GM21390 (cell line): ENCODE measurements around the gene STAMBPL1.
A peak's percentile ranks its signal among the peaks of the same experiment; 100 is the strongest.
"Not testable (repeated sequence)": the region's sequence is repeated elsewhere in the genome, so short reads cannot be mapped to it uniquely, and the experiment has no call there.

Experiments used
- ATAC-seq: cut with Tn5 transposase; IDR thresholded peaks from one replicate; pipeline ENCODE4 v1.9.1; 2021; ENCODE audit not compliant: unreplicated experiment

STAMBPL1 gene

GRCh38 chr10:88854684-88855083, 25.4 kb upstream of the STAMBPL1 start:
- ATAC-seq: no peak

GRCh38 chr10:88857831-88858230, 22.2 kb upstream of the STAMBPL1 start:
- no peak for ATAC-seq

GRCh38 chr10:88858491-88858890, 21.6 kb upstream of the STAMBPL1 start:
- no peak for ATAC-seq

GRCh38 chr10:88861036-88861435, 19.0 kb upstream of the STAMBPL1 start:
- ATAC-seq: no peak

GRCh38 chr10:88865281-88865876, 14.7 kb upstream of the STAMBPL1 start:
- no peak for ATAC-seq

- ATAC-seq: no peak
These were observed 13.6 kb upstream of the STAMBPL1 start for GRCh38 chr10:88866454-88866853.

- ATAC-seq: peak; percentile 58
These were observed 10.0 kb upstream of the STAMBPL1 start for GRCh38 chr10:88870089-88870488.

GRCh38 chr10:88873757-88874156, 6.3 kb upstream of the STAMBPL1 start:
- ATAC-seq: no peak

- no peak for ATAC-seq
These were observed 5.8 kb upstream of the STAMBPL1 start for GRCh38 chr10:88874281-88874680.

- no peak for ATAC-seq
These were observed 5.0 kb upstream of the STAMBPL1 start for GRCh38 chr10:88875081-88875480.

GRCh38 chr10:88877298-88877697, 2.7 kb upstream of the STAMBPL1 start:
- ATAC-seq: no peak

GRCh38 chr10:88880282-88881076, 434 bp downstream of the STAMBPL1 start:
- peak; percentile 70 for ATAC-seq

- no peak for ATAC-seq
These were observed 1.3 kb downstream of the STAMBPL1 start for GRCh38 chr10:88881320-88881719.

- ATAC-seq: no peak
These were observed 2.0 kb downstream of the STAMBPL1 start for GRCh38 chr10:88881922-88882645.

- ATAC-seq: not testable (repeated sequence)
These were observed 2.8 kb downstream of the STAMBPL1 start for GRCh38 chr10:88882646-88883447.

GRCh38 chr10:88883448-88883809, 3.4 kb downstream of the STAMBPL1 start:
- ATAC-seq: no peak

- peak; percentile 62 for ATAC-seq
These were observed 6.5 kb downstream of the STAMBPL1 start for GRCh38 chr10:88886557-88886956.

GRCh38 chr10:88888810-88889445, 8.9 kb downstream of the STAMBPL1 start:
- no peak for ATAC-seq

GRCh38 chr10:88889559-88890337, 9.7 kb downstream of the STAMBPL1 start:
- ATAC-seq: peak; percentile 71
